ENCODE results near the gene SLC22A31.

The SLC22A31 gene

DNA sequence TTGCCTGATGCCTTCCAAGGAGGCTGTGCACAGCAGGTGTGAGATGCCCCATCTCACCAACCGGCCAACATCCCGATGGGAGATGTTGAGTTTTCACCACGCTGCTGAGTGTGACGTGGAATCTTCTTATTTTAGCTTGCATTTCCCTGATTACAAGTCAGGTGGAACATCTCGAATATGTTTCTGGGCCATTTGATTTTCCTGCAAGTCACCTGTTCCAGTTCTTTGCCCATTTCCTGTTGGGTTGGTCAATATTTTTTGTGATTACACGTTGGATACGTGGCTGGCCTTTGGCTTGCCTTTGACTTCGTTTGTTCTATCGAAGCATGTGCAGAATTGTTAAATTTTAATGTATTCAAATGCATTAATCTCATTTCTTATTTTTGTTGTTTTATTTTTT is 37.0 kb downstream of the SLC22A31 start:
- no peaks in the 10 kb centered on the region for H4K20me1 ChIP-seq (ENCODE audit: low read depth, low read length)
- H3K79me2 ChIP-seq (ENCODE audit: insufficient read depth, low read length), result no peaks in the 10 kb centered on the region
- no peak overlapping the region for H3K27ac ChIP-seq (ENCODE audit: low read depth, low read length)
- no peaks in the 10 kb centered on the region for H3K9me3 ChIP-seq (ENCODE audit: insufficient read depth, low read length)
- H3K9ac ChIP-seq (ENCODE audit: low read length), result no peak overlapping the region
- no peaks in the 10 kb centered on the region for H3K36me3 ChIP-seq (ENCODE audit: low read length)
- TF ChIP-seq EZH2phosphoT487 (conservative IDR thresholded peaks at IDR 0.05; ENCODE audit: low read length), result no peak
- TF ChIP-seq, protein P1, sequence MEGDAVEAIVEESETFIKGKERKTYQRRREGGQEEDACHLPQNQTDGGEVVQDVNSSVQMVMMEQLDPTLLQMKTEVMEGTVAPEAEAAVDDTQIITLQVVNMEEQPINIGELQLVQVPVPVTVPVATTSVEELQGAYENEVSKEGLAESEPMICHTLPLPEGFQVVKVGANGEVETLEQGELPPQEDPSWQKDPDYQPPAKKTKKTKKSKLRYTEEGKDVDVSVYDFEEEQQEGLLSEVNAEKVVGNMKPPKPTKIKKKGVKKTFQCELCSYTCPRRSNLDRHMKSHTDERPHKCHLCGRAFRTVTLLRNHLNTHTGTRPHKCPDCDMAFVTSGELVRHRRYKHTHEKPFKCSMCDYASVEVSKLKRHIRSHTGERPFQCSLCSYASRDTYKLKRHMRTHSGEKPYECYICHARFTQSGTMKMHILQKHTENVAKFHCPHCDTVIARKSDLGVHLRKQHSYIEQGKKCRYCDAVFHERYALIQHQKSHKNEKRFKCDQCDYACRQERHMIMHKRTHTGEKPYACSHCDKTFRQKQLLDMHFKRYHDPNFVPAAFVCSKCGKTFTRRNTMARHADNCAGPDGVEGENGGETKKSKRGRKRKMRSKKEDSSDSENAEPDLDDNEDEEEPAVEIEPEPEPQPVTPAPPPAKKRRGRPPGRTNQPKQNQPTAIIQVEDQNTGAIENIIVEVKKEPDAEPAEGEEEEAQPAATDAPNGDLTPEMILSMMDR (IDR thresholded peaks at IDR 0.05; ENCODE audit: insufficient read depth, low read length, poor library complexity, severe bottlenecking), result no peak
- H3K27me3 ChIP-seq (ENCODE audit: low read length), result no peaks in the 10 kb centered on the region
- H3K4me3 ChIP-seq (ENCODE audit: insufficient read depth, low read length, poor library complexity, severe bottlenecking), result no peak overlapping the region
- no peaks in the 10 kb centered on the region for H3K9me2 ChIP-seq (replicated peaks; ENCODE audit: insufficient read depth, low read length)
- no peak overlapping the region for H3K4me2 ChIP-seq (ENCODE audit: low read depth, low read length, poor library complexity, severe bottlenecking)
- no peak overlapping the region for H2AFZ ChIP-seq (ENCODE audit: low read depth, low read length, severe bottlenecking)
- no peaks in the 10 kb centered on the region; the same call in 1 of the 2 replicates for H3F3A ChIP-seq (ENCODE audit: insufficient read depth)

DNA sequence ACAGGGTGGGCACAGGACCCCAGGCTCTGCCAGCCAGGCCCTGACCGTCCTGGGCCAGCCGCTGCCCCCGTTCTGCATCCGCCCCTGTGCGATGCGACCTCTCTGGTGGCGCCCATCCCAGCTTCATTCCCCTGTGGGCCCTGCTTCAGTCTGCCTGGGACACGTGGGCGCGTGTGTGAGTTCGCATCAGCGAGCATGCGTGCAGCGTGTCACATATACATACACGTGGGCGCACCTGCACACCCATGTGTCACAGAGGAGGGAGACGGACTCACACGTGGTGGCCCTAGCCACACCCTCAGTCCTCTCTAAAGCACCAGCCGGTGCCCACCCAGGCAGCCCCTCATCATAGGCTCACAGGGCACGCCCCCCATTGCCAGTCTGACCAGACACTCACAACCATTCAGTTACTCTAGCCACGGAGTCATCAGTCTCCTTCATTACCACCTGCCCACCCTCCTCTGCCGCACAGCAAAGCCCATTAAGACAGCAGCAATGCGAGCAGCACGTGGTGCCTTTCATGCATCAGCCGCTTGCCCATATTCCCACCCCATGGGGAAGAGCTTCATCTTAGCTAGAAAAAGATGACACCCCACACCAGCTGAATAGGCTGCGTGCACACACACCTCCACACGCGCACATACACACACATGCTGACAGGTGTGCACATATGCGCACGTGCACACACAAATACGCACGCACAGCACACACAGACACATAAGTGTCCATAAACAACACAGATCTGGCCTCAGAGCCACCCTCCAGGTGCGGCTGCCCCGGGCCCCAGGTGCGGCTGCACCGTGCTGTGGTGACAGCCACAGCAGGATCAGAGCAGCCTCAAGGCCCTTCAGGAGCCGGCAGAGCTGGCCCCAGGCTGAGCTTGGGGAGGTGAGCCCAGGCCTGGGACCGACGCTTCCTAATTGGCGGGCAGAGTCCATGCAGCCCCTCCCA is 38.3 kb downstream of the SLC22A31 start:
- TF ChIP-seq, protein P1 (IDR thresholded peaks at IDR 0.05; ENCODE audit: insufficient read depth, low read length, poor library complexity, severe bottlenecking), result no peak
- TF ChIP-seq EZH2phosphoT487 (conservative IDR thresholded peaks at IDR 0.05; ENCODE audit: low read length), result no peak
- H3K27me3 ChIP-seq (ENCODE audit: low read length), result no peaks in the 10 kb centered on the region
- H4K20me1 ChIP-seq (ENCODE audit: low read depth, low read length), result no peaks in the 10 kb centered on the region
- no peaks in the 10 kb centered on the region for H3K79me2 ChIP-seq (ENCODE audit: insufficient read depth, low read length)
- no peak overlapping the region for H2AFZ ChIP-seq (ENCODE audit: low read depth, low read length, severe bottlenecking)
- no peak overlapping the region for H3K27ac ChIP-seq (ENCODE audit: low read depth, low read length)
- H3K36me3 ChIP-seq (ENCODE audit: low read length), result no peaks in the 10 kb centered on the region
- H3K4me2 ChIP-seq (ENCODE audit: low read depth, low read length, poor library complexity, severe bottlenecking), result no peak overlapping the region
- no peak overlapping the region for H3K9ac ChIP-seq (ENCODE audit: low read length)
- H3K9me3 ChIP-seq (ENCODE audit: insufficient read depth, low read length), result peaks cover 5% of the 10 kb centered on the region; the same call in 1 of the 2 replicates
- no peaks in the 10 kb centered on the region for H3K9me2 ChIP-seq (replicated peaks; ENCODE audit: insufficient read depth, low read length)
- H3F3A ChIP-seq (ENCODE audit: insufficient read depth), result no peaks in the 10 kb centered on the region; the same call in 1 of the 2 replicates
- no peak overlapping the region for H3K4me3 ChIP-seq (ENCODE audit: insufficient read depth, low read length, poor library complexity, severe bottlenecking)

DNA sequence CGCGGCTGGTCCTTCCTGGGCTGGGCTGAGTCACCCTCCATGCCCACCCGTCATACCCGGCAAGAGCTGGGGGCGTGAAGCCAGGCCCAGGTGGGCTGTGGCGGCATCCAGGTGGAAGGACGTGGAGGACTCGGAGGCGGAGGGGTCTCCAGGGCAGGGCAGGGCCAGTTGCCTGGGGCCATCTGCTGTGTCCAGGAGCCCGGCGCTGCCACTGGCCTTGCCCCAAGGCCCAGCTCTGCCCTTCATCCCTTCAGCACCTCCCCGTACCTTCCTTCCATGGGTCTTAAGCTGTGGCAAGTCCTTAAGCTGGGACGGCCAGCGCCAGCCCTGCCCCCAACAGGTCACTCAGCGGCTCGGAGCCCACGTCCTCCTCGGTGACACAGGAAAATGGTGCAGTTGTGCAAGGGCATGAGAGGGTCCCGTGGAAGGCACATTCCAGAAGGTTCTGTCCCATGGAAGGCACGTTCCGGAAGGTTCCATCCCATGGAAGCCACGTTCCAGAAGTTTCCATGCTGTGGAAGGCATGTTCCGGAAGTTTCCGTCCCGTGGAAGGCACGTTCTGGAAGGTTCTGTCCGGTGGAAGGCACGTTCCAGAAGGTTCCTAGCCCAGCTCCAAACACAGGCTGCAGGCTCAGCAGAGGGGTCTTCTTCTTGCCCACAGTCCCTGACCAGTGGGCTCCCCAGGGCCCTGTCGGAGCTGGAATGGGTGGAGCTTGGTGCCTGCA is 39.2 kb downstream of the SLC22A31 start:
- Histone ChIP-seq H3K27ac (ENCODE audit: low read depth, low read length) (no peak overlapping the region), H2AFZ (ENCODE audit: low read depth, low read length, severe bottlenecking) (no peak overlapping the region), H3K9me3 (ENCODE audit: insufficient read depth, low read length) (peaks cover 5% of the 10 kb centered on the region; the same call in 1 of the 2 replicates), H3K36me3 (ENCODE audit: low read length) (no peaks in the 10 kb centered on the region), H3K79me2 (ENCODE audit: insufficient read depth, low read length) (no peaks in the 10 kb centered on the region), H4K20me1 (ENCODE audit: low read depth, low read length) (no peaks in the 10 kb centered on the region), H3K9ac (ENCODE audit: low read length) (no peak overlapping the region), H3K27me3 (ENCODE audit: low read length) (no peaks in the 10 kb centered on the region), H3F3A (ENCODE audit: insufficient read depth) (no peaks in the 10 kb centered on the region; the same call in 1 of the 2 replicates), H3K4me3 (ENCODE audit: insufficient read depth, low read length, poor library complexity, severe bottlenecking) (no peak overlapping the region), H3K9me2 (replicated peaks; ENCODE audit: insufficient read depth, low read length) (no peaks in the 10 kb centered on the region), H3K4me2 (ENCODE audit: low read depth, low read length, poor library complexity, severe bottlenecking) (no peak overlapping the region)
- TF ChIP-seq, protein P1 (IDR thresholded peaks at IDR 0.05; ENCODE audit: insufficient read depth, low read length, poor library complexity, severe bottlenecking), result no peak
- no peak for TF ChIP-seq EZH2phosphoT487 (conservative IDR thresholded peaks at IDR 0.05; ENCODE audit: low read length)
